WTC11 (cell line): ENCODE measurements around the gene ENPP6. TPM values are rescaled to one million over a fixed set of nuclear protein-coding genes. Genes with fewer than 3 reads are reported as not detected.
A peak's percentile ranks its signal among the peaks of the same experiment; 100 is the strongest.

Source experiments
- ATAC-seq: fragments of 200-7000 bp; cut with Tn5 transposase; 2 replicates; pipeline ENCODE4 v1.10.0; 2021; ENCODE audit warnings: mild to moderate bottlenecking, moderate library complexity
- CTCF ChIA-PET: fragments of 300-600 bp; sonication (Branson Sonifier 250); formaldehyde crosslinking; loops from one replicate; lab custom pipeline; 2021; ENCODE audit warnings: antibody characterized with exemption; lab: Charles Lee
- POLR2A ChIA-PET: fragments of 350-600 bp; sonication (Branson Sonifier 250); formaldehyde crosslinking; loops from one replicate; lab custom pipeline; 2021; ENCODE audit warnings: antibody characterized with exemption; lab: Charles Lee
- DNase-seq: peaks from one replicate; pipeline ENCODE4 v3.0.0; 2021; ENCODE audit warnings: low spot score
- H3K27ac Mint-ChIP-seq: 2 replicates; pipeline ENCODE4 v1.8.0; 2021; ENCODE audit warnings: mixed read lengths
- H3K27me3 Mint-ChIP-seq: 2 replicates; pipeline ENCODE4 v1.8.0; 2021; ENCODE audit warnings: low read depth, mild to moderate bottlenecking, moderate library complexity, mixed read lengths
- H3K36me3 Mint-ChIP-seq: 2 replicates; pipeline ENCODE4 v1.8.0; 2021; ENCODE audit warnings: mixed read lengths
- H3K4me1 Mint-ChIP-seq: 2 replicates; pipeline ENCODE4 v1.8.0; 2022; ENCODE audit warnings: mixed read lengths
- H3K4me3 Mint-ChIP-seq: 2 replicates; pipeline ENCODE4 v1.8.0; 2021; ENCODE audit warnings: mild to moderate bottlenecking, moderate library complexity, mixed read lengths
- H3K9me3 Mint-ChIP-seq: 2 replicates; pipeline ENCODE4 v1.8.0; 2021; ENCODE audit warnings: mixed read lengths
- AFF4 ChIP-seq: sonication (generic); formaldehyde crosslinking; IDR thresholded peaks from 2 replicates; pipeline ENCODE4 v1.8.1; 2023; ENCODE audit warnings: mild to moderate bottlenecking, missing genetic modification reagents, borderline replicate concordance
- ATF1 ChIP-seq: sonication (generic); formaldehyde crosslinking; IDR thresholded peaks from 2 replicates; pipeline ENCODE4 v1.8.1; 2023; ENCODE audit warnings: mild to moderate bottlenecking, moderate library complexity, missing genetic modification reagents
- ATF3 ChIP-seq: sonication (generic); formaldehyde crosslinking; conservative IDR thresholded peaks from 2 replicates; pipeline ENCODE4 v1.8.1; 2022; ENCODE audit warnings: mild to moderate bottlenecking, missing genetic modification reagents
- E2F1 ChIP-seq: sonication (generic); formaldehyde crosslinking; IDR thresholded peaks from 2 replicates; pipeline ENCODE4 v1.8.0; 2022; ENCODE audit warnings: mild to moderate bottlenecking, missing genetic modification reagents
- ELF4 ChIP-seq: sonication (generic); formaldehyde crosslinking; IDR thresholded peaks from 2 replicates; pipeline ENCODE4 v1.8.1; 2022; ENCODE audit warnings: low read depth, mild to moderate bottlenecking, moderate library complexity, missing genetic modification reagents
- ESRRA ChIP-seq: sonication (generic); formaldehyde crosslinking; IDR thresholded peaks from 2 replicates; pipeline ENCODE4 v1.8.1; 2022; ENCODE audit warnings: mild to moderate bottlenecking, missing genetic modification reagents, borderline replicate concordance
- ETV6 ChIP-seq: sonication (generic); formaldehyde crosslinking; IDR thresholded peaks from 2 replicates; pipeline ENCODE4 v1.8.1; 2022; ENCODE audit warnings: mild to moderate bottlenecking, missing genetic modification reagents
- FOXP1 ChIP-seq: sonication (generic); formaldehyde crosslinking; IDR thresholded peaks from 2 replicates; pipeline ENCODE4 v1.8.0; 2022; ENCODE audit warnings: missing genetic modification reagents, mild to moderate bottlenecking, moderate library complexity, borderline replicate concordance
- FOXP4 ChIP-seq: sonication (generic); formaldehyde crosslinking; IDR thresholded peaks from 2 replicates; pipeline ENCODE4 v1.8.0; 2022; ENCODE audit warnings: mild to moderate bottlenecking, missing genetic modification reagents
- JUN ChIP-seq: sonication (generic); formaldehyde crosslinking; IDR thresholded peaks from 2 replicates; pipeline ENCODE4 v1.8.0; 2023; ENCODE audit warnings: mild to moderate bottlenecking, missing genetic modification reagents
- KAT7 ChIP-seq: sonication (generic); formaldehyde crosslinking; IDR thresholded peaks from 2 replicates; pipeline ENCODE4 v1.8.1; 2023; ENCODE audit warnings: missing genetic modification reagents, mild to moderate bottlenecking, borderline replicate concordance
- NR3C1 ChIP-seq: sonication (generic); formaldehyde crosslinking; conservative IDR thresholded peaks from 2 replicates; pipeline ENCODE4 v1.8.1; 2023; ENCODE audit warnings: low read depth, mild to moderate bottlenecking, missing genetic modification reagents
- OVOL2 ChIP-seq: fragments of 250-450 bp; sonication (Bioruptor Pico); IDR thresholded peaks from 2 replicates; pipeline ENCODE4 v1.9.0; 2021; ENCODE audit warnings: mild to moderate bottlenecking, borderline replicate concordance
- PRDM15 ChIP-seq: sonication (generic); formaldehyde crosslinking; IDR thresholded peaks from 2 replicates; pipeline ENCODE4 v1.8.0; 2022; ENCODE audit warnings: missing genetic modification reagents
- SMAD3 ChIP-seq: sonication (generic); formaldehyde crosslinking; IDR thresholded peaks from 2 replicates; pipeline ENCODE4 v1.8.0; 2022; ENCODE audit warnings: missing genetic modification reagents, mild to moderate bottlenecking, borderline replicate concordance
- TEAD1 ChIP-seq: sonication (generic); formaldehyde crosslinking; IDR thresholded peaks from 2 replicates; pipeline ENCODE4 v1.8.0; 2022; ENCODE audit warnings: mild to moderate bottlenecking, missing genetic modification reagents
- TEAD4 ChIP-seq: sonication (generic); formaldehyde crosslinking; IDR thresholded peaks from 2 replicates; pipeline ENCODE4 v1.8.0; 2022; ENCODE audit warnings: mild to moderate bottlenecking, missing genetic modification reagents
- USF2 ChIP-seq: sonication (generic); formaldehyde crosslinking; IDR thresholded peaks from 2 replicates; pipeline ENCODE4 v1.8.1; 2023; ENCODE audit warnings: mild to moderate bottlenecking, missing genetic modification reagents, moderate library complexity
- ZNF219 ChIP-seq: sonication (generic); formaldehyde crosslinking; IDR thresholded peaks from 2 replicates; pipeline ENCODE4 v1.8.0; 2023; ENCODE audit warnings: missing genetic modification reagents, mild to moderate bottlenecking, borderline replicate concordance
- ZNF512 ChIP-seq: sonication (generic); formaldehyde crosslinking; IDR thresholded peaks from 2 replicates; pipeline ENCODE4 v1.8.1; 2022; ENCODE audit warnings: missing genetic modification reagents, borderline replicate concordance
- total RNA-seq: library from RNA; stranded (reverse); gene quantifications from 3 replicates; pipeline ENCODE4 v1.2.3, GENCODE V29; 2021

The ENPP6 gene
- total RNA-seq, 1 experiment from 2014 or later = 0.09 TPM

- peaks cover 10% of the 10 kb centered on the region for H3K36me3 Mint-ChIP-seq
- ATAC-seq (peak; percentile 22; the same call in 1 of the 2 replicates), DNase-seq (no peak)
- CTCF ChIA-PET = interaction anchor here (1.6 kb wide), 1 partner anchor 30 kb away, joined by 5 read pairs; no protein-coding TSS in a partner anchor
- H3K27me3 Mint-ChIP-seq = no peaks in the 10 kb centered on the region; the same call in none of the 2 replicates
- H3K27ac Mint-ChIP-seq = no peak overlapping the region
- peaks cover 16% of the 10 kb centered on the region for H3K4me1 Mint-ChIP-seq
- no peak overlapping the region for H3K4me3 Mint-ChIP-seq
- H3K9me3 Mint-ChIP-seq = peaks cover 14% of the 10 kb centered on the region
- TF ChIP-seq ESRRA (CRISPR knock-in tag) (no peak), TEAD1 (no peak), PRDM15 (CRISPR knock-in tag) (no peak), ZNF512 (CRISPR knock-in tag) (no peak), SMAD3 (CRISPR knock-in tag) (no peak), KAT7 (CRISPR knock-in tag) (no peak), ATF3 (CRISPR knock-in tag) (no peak), AFF4 (CRISPR knock-in tag) (no peak), JUN (CRISPR knock-in tag) (no peak), TEAD4 (CRISPR knock-in tag) (no peak), USF2 (CRISPR knock-in tag) (no peak), E2F1 (CRISPR knock-in tag) (no peak), ELF4 (CRISPR knock-in tag) (no peak), ATF1 (CRISPR knock-in tag) (no peak), ZNF219 (CRISPR knock-in tag) (no peak), FOXP4 (CRISPR knock-in tag) (no peak), ETV6 (no peak), FOXP1 (CRISPR knock-in tag) (no peak), OVOL2 (CRISPR knock-in tag) (no peak), NR3C1 (CRISPR knock-in tag) (no peak)
- TF ChIP-seq, all 79 proteins: peak for 0
- POLR2A ChIA-PET = no interaction called here
Observed at GRCh38 chr4:184198190-184198589, 19.5 kb downstream of the ENPP6 start.
